GM23338 (cell line): ENCODE measurements around the gene TLDC2. TPM values are rescaled to one million over a fixed set of nuclear protein-coding genes. Genes with fewer than 3 reads are reported as not detected.

Experiments
- ATAC-seq: fragments of 200-7000 bp; cut with Tn5 transposase; 3 replicates; pipeline ENCODE4 v1.9.1; 2020
- DNase-seq: peaks from one replicate; pipeline ENCODE4 v3.0.0-alpha.2; 2015; ENCODE audit warnings: low spot score
- H2AFZ ChIP-seq: fragments of 200-600 bp; sonication (generic); 2 replicates; pipeline ENCODE4 v1.8.0; 2016; ENCODE audit warnings: antibody characterized with exemption, mild to moderate bottlenecking, moderate library complexity
- H3F3A ChIP-seq: fragments of 200-600 bp; sonication (generic); replicated peaks from 2 replicates; pipeline ENCODE4 v1.8.0; 2017; ENCODE audit warnings: antibody characterized with exemption, mixed run types, low read depth
- H3K27ac ChIP-seq: fragments of 200-600 bp; sonication (generic); 2 replicates; pipeline ENCODE4 v1.6.1; 2016; ENCODE audit warnings: low read depth
- H3K27me3 ChIP-seq: fragments of 200-600 bp; sonication (generic); 2 replicates; pipeline ENCODE4 v1.8.0; 2016; ENCODE audit warnings: mild to moderate bottlenecking, mixed run types, moderate library complexity; ENCODE audit not compliant: insufficient read depth
- H3K36me3 ChIP-seq: fragments of 200-600 bp; sonication (generic); 2 replicates; pipeline ENCODE4 v1.8.0; 2016; ENCODE audit warnings: mild to moderate bottlenecking; ENCODE audit not compliant: insufficient read depth
- H3K4me1 ChIP-seq: fragments of 200-600 bp; sonication (generic); 2 replicates; pipeline ENCODE4 v1.8.0; 2016; ENCODE audit warnings: mild to moderate bottlenecking, moderate library complexity; ENCODE audit not compliant: insufficient read depth
- H3K4me2 ChIP-seq: fragments of 200-600 bp; sonication (generic); 2 replicates; pipeline ENCODE4 v1.7.1; 2017; ENCODE audit warnings: mixed run types
- H3K4me3 ChIP-seq: fragments of 200-600 bp; sonication (generic); 2 replicates; pipeline ENCODE4 v1.6.1; 2016; ENCODE audit warnings: mixed run types
- H3K79me2 ChIP-seq: fragments of 200-600 bp; sonication (generic); replicated peaks from 2 replicates; pipeline ENCODE4 v1.8.0; 2017; ENCODE audit warnings: mild to moderate bottlenecking; ENCODE audit not compliant: insufficient read depth
- H3K9me2 ChIP-seq: fragments of 200-600 bp; sonication (generic); 2 replicates; pipeline ENCODE4 v1.8.0; 2017; ENCODE audit not compliant: insufficient read depth
- H4K20me1 ChIP-seq: fragments of 200-600 bp; sonication (generic); replicated peaks from 2 replicates; pipeline ENCODE4 v1.8.0; 2017; ENCODE audit warnings: mild to moderate bottlenecking; ENCODE audit not compliant: insufficient read depth
- H3K27ac Mint-ChIP-seq: 2 replicates; pipeline ENCODE4 v1.8.0; 2020; ENCODE audit warnings: inconsistent platforms, mild to moderate bottlenecking, moderate library complexity, mixed read lengths
- H3K27me3 Mint-ChIP-seq: 3 replicates; pipeline ENCODE4 v1.8.0; 2022; ENCODE audit warnings: low read depth, mild to moderate bottlenecking, moderate library complexity, mixed read lengths, inconsistent platforms; ENCODE audit not compliant: insufficient read depth, poor library complexity
- H3K36me3 Mint-ChIP-seq: 3 replicates; pipeline ENCODE4 v1.8.0; 2021; ENCODE audit warnings: low read depth, mild to moderate bottlenecking, inconsistent platforms, moderate library complexity, mixed read lengths
- H3K4me1 Mint-ChIP-seq: 3 replicates; pipeline ENCODE4 v1.8.0; 2020; ENCODE audit warnings: mild to moderate bottlenecking, inconsistent platforms, mixed read lengths
- H3K4me3 Mint-ChIP-seq: 3 replicates; pipeline ENCODE4 v1.8.0; 2021; ENCODE audit warnings: moderate library complexity, mild to moderate bottlenecking, inconsistent platforms, mixed read lengths
- H3K9me3 Mint-ChIP-seq: 3 replicates; pipeline ENCODE4 v1.8.0; 2020; ENCODE audit warnings: moderate library complexity, mild to moderate bottlenecking, inconsistent platforms, mixed read lengths
- CREB1 ChIP-seq: fragments of 250-450 bp; sonication (Bioruptor Pico); IDR thresholded peaks from 2 replicates; pipeline ENCODE4 v1.5.0; 2020; ENCODE audit warnings: low read depth, mild to moderate bottlenecking, moderate library complexity
- CTCF ChIP-seq, 2 experiments: fragments of 200-600 bp in 1 of 2; sonication (generic) in 1 of 2; conservative IDR thresholded peaks; 2 replicates each; pipeline versions ENCODE4 v1.5.1 to v1.6.1; 2016 to 2017; ENCODE audit warnings: antibody characterized with exemption in 2 of 2, low read depth in 2 of 2, mild to moderate bottlenecking in 2 of 2, moderate library complexity in 1 of 2
- ETS1 ChIP-seq: IDR thresholded peaks from 2 replicates; pipeline ENCODE4 v1.6.1; 2016; ENCODE audit warnings: antibody characterized with exemption
- EZH2 ChIP-seq: fragments of 200-600 bp; sonication (generic); IDR thresholded peaks from one replicate; pipeline ENCODE4 v1.8.0; 2017; ENCODE audit warnings: antibody characterized with exemption, mild to moderate bottlenecking, low read depth; ENCODE audit not compliant: unreplicated experiment
- EZH2phosphoT487 ChIP-seq: fragments of 200-600 bp; sonication (generic); IDR thresholded peaks from one replicate; pipeline ENCODE4 v1.8.1; 2018; ENCODE audit warnings: antibody characterized with exemption; ENCODE audit not compliant: unreplicated experiment
- JUNB ChIP-seq: IDR thresholded peaks from one replicate; pipeline ENCODE4 v1.6.1; 2016; ENCODE audit warnings: antibody characterized with exemption; ENCODE audit not compliant: unreplicated experiment
- NANOG ChIP-seq: IDR thresholded peaks from 2 replicates; pipeline ENCODE4 v1.6.1; 2016; ENCODE audit warnings: antibody characterized with exemption, borderline replicate concordance
- POLR2AphosphoS5 ChIP-seq: IDR thresholded peaks from 2 replicates; pipeline ENCODE4 v1.6.1; 2016; ENCODE audit warnings: antibody characterized with exemption, low read depth
- REST ChIP-seq: IDR thresholded peaks from one replicate; pipeline ENCODE4 v1.6.1; 2018; ENCODE audit warnings: antibody characterized with exemption; ENCODE audit not compliant: unreplicated experiment
- STAT1 ChIP-seq: IDR thresholded peaks from one replicate; pipeline ENCODE4 v1.6.1; 2016; ENCODE audit warnings: antibody characterized with exemption; ENCODE audit not compliant: unreplicated experiment
- ZNF114 ChIP-seq: fragments of 250-450 bp; sonication (Bioruptor Pico); IDR thresholded peaks from 2 replicates; pipeline ENCODE4 v1.5.0; 2020; ENCODE audit warnings: mild to moderate bottlenecking, moderate library complexity
- ZNF331 ChIP-seq: fragments of 250-450 bp; sonication (Bioruptor Pico); IDR thresholded peaks from 2 replicates; pipeline ENCODE4 v1.5.0; 2020; ENCODE audit warnings: low read depth, mild to moderate bottlenecking, moderate library complexity
- ZNF462 ChIP-seq: fragments of 250-450 bp; sonication (Bioruptor Pico); IDR thresholded peaks from 2 replicates; pipeline ENCODE4 v1.5.0; 2020; ENCODE audit warnings: mild to moderate bottlenecking, moderate library complexity
- polyA plus RNA-seq: library from polyadenylated mRNA; unstranded; fragments of >200 nt; fragmentation: Nextera tagmentation; extraction: Ambion mirVana; gene quantifications from 2 replicates; pipeline ENCODE4 v1.2.1, GENCODE V29; 2016
- total RNA-seq: library from RNA; depleted of rRNA; stranded (reverse); fragments of >200 nt; shearing (Covaris generic); gene quantifications from 2 replicates; pipeline ENCODE4 v1.2.3, GENCODE V29; 2014

The TLDC2 gene
- total and polyA plus RNA-seq, 2 experiments from 2014 or later, result 0.16 to 0.38 TPM

- Histone ChIP-seq H3K4me2 (peak overlapping the region; percentile 70), H3K36me3 (no peaks in the 10 kb centered on the region), H4K20me1 (no peaks in the 10 kb centered on the region), H3K4me1 (peaks cover 9% of the 10 kb centered on the region), H3K9me2 (no peaks in the 10 kb centered on the region), H3K79me2 (no peaks in the 10 kb centered on the region), H3K4me3 (no peak overlapping the region), H3F3A (no peaks in the 10 kb centered on the region; the same call in 1 of the 2 replicates), H3K27ac (peak overlapping the region; percentile 91; the same call in 1 of the 2 replicates), H2AFZ (no peak overlapping the region), H3K27me3 (no peaks in the 10 kb centered on the region)
- no peak for ATAC-seq
- Mint-ChIP-seq H3K27ac (no peak overlapping the region), H3K4me1 (peaks cover 5% of the 10 kb centered on the region; the same call in 2 of the 3 replicates), H3K36me3 (peaks cover 8% of the 10 kb centered on the region; the same call in 2 of the 3 replicates), H3K27me3 (peaks cover 6% of the 10 kb centered on the region), H3K9me3 (no peaks in the 10 kb centered on the region), H3K4me3 (no peak overlapping the region)
- no peak for TF ChIP-seq ETS1
- TF ChIP-seq ZNF462 (CRISPR knock-in tag), result no peak
- no peak for TF ChIP-seq JUNB
- TF ChIP-seq ZNF114 (CRISPR knock-in tag), result no peak
- TF ChIP-seq CREB1 (CRISPR knock-in tag), result no peak
- no peak for TF ChIP-seq STAT1
- TF ChIP-seq EZH2phosphoT487, result no peak
- no peak for TF ChIP-seq CTCF (conservative IDR thresholded peaks at IDR 0.05; ENCODE audit: low read depth in 2 of 2)
- TF ChIP-seq ZNF331 (CRISPR knock-in tag), result no peak
- TF ChIP-seq EZH2, result no peak
- TF ChIP-seq NANOG, result no peak
- no peak for TF ChIP-seq POLR2AphosphoS5
- no peak for TF ChIP-seq REST
- no peak for DNase-seq
These were observed 40.9 kb upstream of the TLDC2 start for GRCh38 chr20:36835025-36835424.
